Limb (tissue), 2 donors: ENCODE results near the gene SLC5A12.
A peak's percentile ranks its signal among the peaks of the same experiment; 100 is the strongest.

Experiments
- DNase-seq, 2 donors: peaks; one replicate each; pipeline ENCODE4 v3.0.0-alpha.2; 2016; ENCODE audit errors: extremely low spot score in 2 of 2

The SLC5A12 gene

GRCh38 chr11:26719998-26720397, 1.9 kb downstream of the SLC5A12 start:
- DNase-seq, result no peak

GRCh38 chr11:26719289-26719973, 2.4 kb downstream of the SLC5A12 start:
- no peak for DNase-seq

GRCh38 chr11:26717771-26718170, 4.1 kb downstream of the SLC5A12 start:
- DNase-seq, result no peak

GRCh38 chr11:26715133-26715532, 6.7 kb downstream of the SLC5A12 start:
- DNase-seq, result no peak

- DNase-seq, result no peak
These were observed 9.4 kb downstream of the SLC5A12 start for GRCh38 chr11:26712497-26712896.

GRCh38 chr11:26710489-26710888, 11.4 kb downstream of the SLC5A12 start:
- DNase-seq, result no peak

- no peak for DNase-seq
These were observed 13.0 kb downstream of the SLC5A12 start for GRCh38 chr11:26708736-26709456.

GRCh38 chr11:26706181-26706580, 15.7 kb downstream of the SLC5A12 start:
- no peak for DNase-seq

GRCh38 chr11:26704249-26704648, 17.6 kb downstream of the SLC5A12 start:
- no peak for DNase-seq

GRCh38 chr11:26703411-26704191, 18.3 kb downstream of the SLC5A12 start:
- peak in 1 of 2 donors; percentile 42 for DNase-seq

GRCh38 chr11:26702406-26702805, 19.5 kb downstream of the SLC5A12 start:
- DNase-seq, result peak; percentile 42 to 73

GRCh38 chr11:26700574-26701235, 21.2 kb downstream of the SLC5A12 start:
- no peak for DNase-seq

GRCh38 chr11:26698224-26698623, 23.6 kb downstream of the SLC5A12 start:
- no peak for DNase-seq

- DNase-seq, result no peak
These were observed 25.5 kb downstream of the SLC5A12 start for GRCh38 chr11:26696330-26696729.

GRCh38 chr11:26688701-26689100, 33.2 kb downstream of the SLC5A12 start:
- no peak for DNase-seq

- DNase-seq, result no peak
These were observed 34.5 kb downstream of the SLC5A12 start for GRCh38 chr11:26687351-26687750.

- no peak for DNase-seq
These were observed 44.3 kb downstream of the SLC5A12 start for GRCh38 chr11:26677566-26677965.

GRCh38 chr11:26676641-26677040, 45.2 kb downstream of the SLC5A12 start:
- DNase-seq, result no peak

GRCh38 chr11:26675233-26675928, 46.5 kb downstream of the SLC5A12 start:
- DNase-seq, result no peak

GRCh38 chr11:26665946-26666345, 55.9 kb downstream of the SLC5A12 start:
- no peak for DNase-seq

GRCh38 chr11:26665036-26665435, 56.8 kb downstream of the SLC5A12 start:
- DNase-seq, result no peak
